Activated CD8-positive, alpha-beta T cell treated with anti-CD3 and anti-CD28 coated beads for 36 hours (primary cell): Measurements from ENCODE around the gene PIEZO1. TPM values are rescaled to one million over a fixed set of nuclear protein-coding genes. Genes with fewer than 3 reads are reported as not detected.
A peak's percentile ranks its signal among the peaks of the same experiment; 100 is the strongest.

Experiments used
- ATAC-seq: fragments of 200-7000 bp; cut with Tn5 transposase; one replicate; pipeline ENCODE4 v1.10.0; 2021; ENCODE audit warnings: mild to moderate bottlenecking, moderate library complexity
- CTCF ChIA-PET: fragments of 350-600 bp; sonication (Branson Sonifier 250); formaldehyde crosslinking; loops from one replicate; lab custom pipeline; 2021; ENCODE audit warnings: antibody characterized with exemption; lab: Charles Lee
- POLR2A ChIA-PET: fragments of 350-600 bp; sonication (Branson Sonifier 250); formaldehyde crosslinking; loops from one replicate; lab custom pipeline; 2021; ENCODE audit warnings: antibody characterized with exemption; lab: Charles Lee
- DNase-seq: peaks from one replicate; pipeline ENCODE4 v3.0.0-alpha.2; 2020
- H3K27ac Mint-ChIP-seq: one replicate; pipeline ENCODE4 v1.8.0; 2021; ENCODE audit warnings: mild to moderate bottlenecking, mixed read lengths
- H3K27me3 Mint-ChIP-seq: one replicate; pipeline ENCODE4 v1.8.0; 2021; ENCODE audit warnings: mixed read lengths
- H3K36me3 Mint-ChIP-seq: one replicate; pipeline ENCODE4 v1.8.0; 2021; ENCODE audit warnings: low read depth, mixed read lengths
- H3K4me1 Mint-ChIP-seq: one replicate; pipeline ENCODE4 v1.8.0; 2021; ENCODE audit warnings: low read depth, mixed read lengths
- H3K4me3 Mint-ChIP-seq: one replicate; pipeline ENCODE4 v1.8.0; 2021; ENCODE audit warnings: mild to moderate bottlenecking, moderate library complexity, mixed read lengths
- H3K9me3 Mint-ChIP-seq: one replicate; pipeline ENCODE4 v1.8.0; 2021; ENCODE audit warnings: mixed read lengths
- CTCF ChIP-seq: fragments of 200-600 bp; IDR thresholded peaks from one replicate; pipeline ENCODE4 v1.8.0; 2022; ENCODE audit warnings: antibody characterized with exemption, mild to moderate bottlenecking
- intact Hi-C: fragments of 100-400 bp; cut with micrococcal nuclease; formaldehyde crosslinking; loops from one replicate; pipeline ENCODE4 v1.10.0; 2022
- total RNA-seq, 2 experiments: library from RNA; stranded (reverse); gene quantifications; one replicate each; pipeline ENCODE4 v1.2.3, GENCODE V29; 2021

PIEZO1 gene, protein sequence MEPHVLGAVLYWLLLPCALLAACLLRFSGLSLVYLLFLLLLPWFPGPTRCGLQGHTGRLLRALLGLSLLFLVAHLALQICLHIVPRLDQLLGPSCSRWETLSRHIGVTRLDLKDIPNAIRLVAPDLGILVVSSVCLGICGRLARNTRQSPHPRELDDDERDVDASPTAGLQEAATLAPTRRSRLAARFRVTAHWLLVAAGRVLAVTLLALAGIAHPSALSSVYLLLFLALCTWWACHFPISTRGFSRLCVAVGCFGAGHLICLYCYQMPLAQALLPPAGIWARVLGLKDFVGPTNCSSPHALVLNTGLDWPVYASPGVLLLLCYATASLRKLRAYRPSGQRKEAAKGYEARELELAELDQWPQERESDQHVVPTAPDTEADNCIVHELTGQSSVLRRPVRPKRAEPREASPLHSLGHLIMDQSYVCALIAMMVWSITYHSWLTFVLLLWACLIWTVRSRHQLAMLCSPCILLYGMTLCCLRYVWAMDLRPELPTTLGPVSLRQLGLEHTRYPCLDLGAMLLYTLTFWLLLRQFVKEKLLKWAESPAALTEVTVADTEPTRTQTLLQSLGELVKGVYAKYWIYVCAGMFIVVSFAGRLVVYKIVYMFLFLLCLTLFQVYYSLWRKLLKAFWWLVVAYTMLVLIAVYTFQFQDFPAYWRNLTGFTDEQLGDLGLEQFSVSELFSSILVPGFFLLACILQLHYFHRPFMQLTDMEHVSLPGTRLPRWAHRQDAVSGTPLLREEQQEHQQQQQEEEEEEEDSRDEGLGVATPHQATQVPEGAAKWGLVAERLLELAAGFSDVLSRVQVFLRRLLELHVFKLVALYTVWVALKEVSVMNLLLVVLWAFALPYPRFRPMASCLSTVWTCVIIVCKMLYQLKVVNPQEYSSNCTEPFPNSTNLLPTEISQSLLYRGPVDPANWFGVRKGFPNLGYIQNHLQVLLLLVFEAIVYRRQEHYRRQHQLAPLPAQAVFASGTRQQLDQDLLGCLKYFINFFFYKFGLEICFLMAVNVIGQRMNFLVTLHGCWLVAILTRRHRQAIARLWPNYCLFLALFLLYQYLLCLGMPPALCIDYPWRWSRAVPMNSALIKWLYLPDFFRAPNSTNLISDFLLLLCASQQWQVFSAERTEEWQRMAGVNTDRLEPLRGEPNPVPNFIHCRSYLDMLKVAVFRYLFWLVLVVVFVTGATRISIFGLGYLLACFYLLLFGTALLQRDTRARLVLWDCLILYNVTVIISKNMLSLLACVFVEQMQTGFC (N-terminal part only)
- 10 to 100 TPM; 87.7 to 91.8 TPM for total RNA-seq

DNA sequence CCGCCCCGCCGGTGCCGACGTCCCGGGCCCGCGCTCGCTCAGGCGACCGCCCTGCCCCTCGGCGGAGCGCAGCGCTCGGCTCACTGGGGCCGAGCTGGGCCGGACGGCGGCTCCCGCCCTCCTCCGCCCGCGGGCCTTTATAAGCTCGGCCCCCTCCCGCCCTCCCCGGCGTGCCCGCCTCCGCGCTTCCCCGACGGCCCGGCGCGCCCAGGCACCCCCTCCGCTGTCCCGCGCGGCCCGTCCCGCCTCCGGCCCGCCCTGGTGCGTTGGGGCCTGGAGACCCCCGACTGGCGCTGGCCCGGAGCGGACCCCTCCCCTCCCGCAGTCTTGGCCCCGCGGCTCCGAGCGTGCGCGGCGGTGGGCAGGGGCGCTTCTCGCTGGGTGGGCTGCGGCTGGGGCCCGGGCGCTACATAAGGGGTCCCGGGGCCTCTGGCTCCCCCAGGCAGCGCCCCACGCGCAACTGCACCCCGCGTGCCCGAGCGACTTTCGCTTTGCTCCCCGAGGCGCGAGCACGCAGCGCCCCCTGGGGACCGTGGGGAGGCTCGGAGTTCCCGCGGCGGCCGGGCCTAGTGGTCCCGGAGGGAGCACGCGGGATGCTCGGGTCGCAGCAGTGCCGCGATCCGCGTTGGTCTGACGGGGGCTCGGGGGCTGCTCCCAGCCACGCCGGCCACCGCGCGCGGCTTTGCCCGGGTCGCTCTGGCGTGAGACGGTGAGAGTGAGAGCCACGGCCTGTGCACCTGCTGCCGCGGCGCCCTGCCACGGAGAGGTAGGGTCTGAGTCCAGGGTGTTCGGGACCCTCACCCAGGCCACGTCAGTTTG is at the start of gene PIEZO1:
PIEZO1 (minus strand) TSS at position 115 of the 819 bp plus-strand sequence. CDS start 256 bp downstream, outside the sequence.
- Mint-ChIP-seq H3K27ac (peak within 1 kb of the TSS; percentile 83), H3K4me1 (peaks cover 42% of the 10 kb centered on the region)

GRCh38 chr16:88834670-88835069 is 49.6 kb upstream of the PIEZO1 start:
- no peak for TF ChIP-seq CTCF

More for the DNA sequence above, at the start of gene PIEZO1:
- DNase-seq (peak; percentile 72), ATAC-seq (peak; percentile 3)
- Mint-ChIP-seq H3K4me3 (peak within 1 kb of the TSS; percentile 68), H3K9me3 (no peaks in the 10 kb centered on the region), H3K27me3 (no peaks in the 10 kb centered on the region), H3K36me3 (no peaks in the 10 kb centered on the region)
- intact Hi-C loops: no loop called here
- CTCF ChIA-PET: interaction anchor here (1.1 to 6.5 kb wide), 2 partner anchors 42 to 49 kb away, joined by 4 to 37 read pairs; no protein-coding TSS in a partner anchor
- TF ChIP-seq CTCF: peak; percentile 90
- POLR2A ChIA-PET: interaction anchor here (0.9 to 6.7 kb wide), 2 partner anchors 18 to 25 kb away, joined by 4 to 81 read pairs; partner anchors contain the start of gene APRT

DNA sequence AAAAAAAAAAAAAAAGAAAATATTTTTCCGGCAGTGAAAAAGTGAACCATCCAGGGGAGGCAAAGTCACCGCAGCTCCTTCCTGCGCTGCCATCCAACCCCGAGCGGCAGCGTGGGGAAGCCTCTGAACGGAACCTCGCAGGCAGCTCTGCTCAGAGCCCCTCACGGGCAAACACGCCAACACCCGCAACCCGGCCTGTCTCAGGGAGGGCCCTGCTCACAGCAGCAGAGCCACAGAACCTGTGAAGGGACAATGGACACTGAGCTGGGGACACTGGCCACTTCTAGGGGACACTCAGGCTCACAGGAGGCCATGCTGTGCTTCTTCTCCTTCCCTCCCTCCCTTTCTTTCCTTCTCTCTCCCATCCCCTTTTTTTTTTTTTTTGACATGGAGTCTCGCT is 48.1 kb upstream of the PIEZO1 start:
- H3K27me3 Mint-ChIP-seq: no peaks in the 10 kb centered on the region
- POLR2A ChIA-PET: no interaction called here
- H3K9me3 Mint-ChIP-seq: no peaks in the 10 kb centered on the region
- CTCF ChIA-PET: no interaction called here
- H3K36me3 Mint-ChIP-seq: peaks cover 2% of the 10 kb centered on the region
- DNase-seq (no peak), ATAC-seq (no peak)
- no peak overlapping the region for H3K27ac Mint-ChIP-seq
- H3K4me3 Mint-ChIP-seq: no peak overlapping the region
- intact Hi-C loops: no loop called here
- no peak for TF ChIP-seq CTCF
- H3K4me1 Mint-ChIP-seq: no peaks in the 10 kb centered on the region

More at GRCh38 chr16:88834670-88835069, 49.6 kb upstream of the PIEZO1 start:
- no peaks in the 10 kb centered on the region for H3K4me1 Mint-ChIP-seq
- no peaks in the 10 kb centered on the region for H3K27me3 Mint-ChIP-seq
- H3K9me3 Mint-ChIP-seq: no peaks in the 10 kb centered on the region
- ATAC-seq: no peak
- POLR2A ChIA-PET: no interaction called here
- CTCF ChIA-PET: no interaction called here
- intact Hi-C loops: no loop called here
- no peak for DNase-seq
- H3K4me3 Mint-ChIP-seq: no peak overlapping the region
- H3K27ac Mint-ChIP-seq: no peak overlapping the region
- H3K36me3 Mint-ChIP-seq: no peaks in the 10 kb centered on the region

- H3K27ac Mint-ChIP-seq: no peak overlapping the region
- no peaks in the 10 kb centered on the region for H3K9me3 Mint-ChIP-seq
- peaks cover 2% of the 10 kb centered on the region for H3K36me3 Mint-ChIP-seq
- peak; percentile 10 for ATAC-seq
- POLR2A ChIA-PET: no interaction called here
- CTCF ChIA-PET: no interaction called here
- no peaks in the 10 kb centered on the region for H3K27me3 Mint-ChIP-seq
- H3K4me1 Mint-ChIP-seq: no peaks in the 10 kb centered on the region
- no peak for DNase-seq
- H3K4me3 Mint-ChIP-seq: no peak overlapping the region
- TF ChIP-seq CTCF: no peak
- intact Hi-C loops: no loop called here
Observed at GRCh38 chr16:88831838-88832237, 46.8 kb upstream of the PIEZO1 start.
